Activated CD4-positive, alpha-beta T cell treated with anti-CD3 and anti-CD28 coated beads, Interleukin-2, amount 50 U/mL, for 16 hours (primary cell): ENCODE measurements around the gene IL21.
"Not testable (repeated sequence)": the region's sequence is repeated elsewhere in the genome, so short reads cannot be mapped to it uniquely, and the experiment has no call there.

Source experiments
- DNase-seq: peaks from one replicate; pipeline ENCODE4 v3.0.0-alpha.2; 2020

The IL21 gene

DNA sequence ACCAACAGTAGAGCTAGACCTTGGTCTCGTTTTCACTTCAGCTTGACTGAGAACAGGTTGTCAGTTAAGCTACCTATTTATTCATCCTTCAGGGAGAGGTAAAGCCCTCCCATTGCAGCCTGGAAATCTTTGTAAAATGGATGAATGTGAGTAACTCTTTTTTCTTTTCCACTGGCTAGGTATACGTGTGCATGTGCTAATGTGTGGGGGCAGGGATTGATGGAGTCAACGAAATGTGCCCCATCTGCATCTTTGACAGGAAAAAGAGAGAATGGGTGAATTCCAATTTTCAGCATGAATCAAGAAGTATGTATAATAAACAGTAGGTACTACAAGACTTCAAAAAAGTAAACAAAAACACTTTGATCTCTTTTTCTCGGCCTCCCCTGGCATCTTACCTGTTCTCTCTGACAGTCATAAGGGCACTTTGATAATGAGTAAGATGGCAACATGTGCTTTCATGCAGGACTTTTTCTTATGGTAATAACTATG, at the start of gene IL21:
Gene IL21, minus strand, starts transcription at position 51 of the 492 bp plus-strand sequence. CDS start 55 bp downstream, outside the sequence.
- peak; percentile 80 for DNase-seq

DNA sequence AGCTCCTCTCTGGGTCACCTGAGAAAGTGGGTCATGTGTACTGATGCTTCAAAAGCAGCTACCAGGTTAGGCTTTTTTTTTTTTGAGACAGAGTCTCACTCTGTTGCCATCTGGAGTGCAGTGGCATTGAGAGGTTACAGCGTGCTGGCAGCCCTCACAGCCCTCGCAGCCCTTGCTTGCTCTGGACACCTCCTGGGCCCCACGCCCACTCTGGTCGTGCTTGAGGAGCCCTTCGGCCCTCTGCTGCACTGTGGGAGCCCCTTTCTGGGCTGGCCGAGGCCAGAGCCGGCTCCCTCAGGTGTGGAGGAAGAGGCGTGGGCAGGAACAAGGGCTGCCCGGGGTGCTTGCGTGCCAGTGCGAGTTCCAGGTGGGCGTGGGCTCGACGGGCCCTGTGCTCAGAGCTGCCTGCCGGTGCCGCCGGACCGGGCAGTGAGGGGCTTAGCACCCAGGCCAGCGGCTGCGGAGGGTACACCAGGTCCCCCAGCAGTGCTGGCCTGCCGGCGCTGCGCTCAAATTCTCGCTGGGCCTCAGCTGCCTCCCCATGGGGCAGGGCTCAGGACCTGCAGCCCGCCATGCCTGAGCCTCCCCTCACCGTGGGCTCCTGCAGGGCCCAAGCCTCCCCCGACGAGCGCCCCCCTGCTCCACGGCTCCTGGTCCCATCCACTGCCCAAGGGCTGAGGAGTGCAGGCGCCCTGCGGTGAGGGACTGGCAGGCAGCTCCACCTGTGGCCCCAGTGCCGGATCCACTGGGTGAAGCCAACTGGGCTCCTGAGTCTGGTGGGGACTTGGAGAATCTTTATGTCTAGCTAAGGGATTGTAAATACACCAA, 49.3 kb upstream of the IL21 start:
- DNase-seq = no peak

- DNase-seq = no peak
Observed at GRCh38 chr4:122668241-122668640, 47.4 kb upstream of the IL21 start.

- DNase-seq = peak; percentile 60
Observed at GRCh38 chr4:122666527-122667245, 45.8 kb upstream of the IL21 start.

DNA sequence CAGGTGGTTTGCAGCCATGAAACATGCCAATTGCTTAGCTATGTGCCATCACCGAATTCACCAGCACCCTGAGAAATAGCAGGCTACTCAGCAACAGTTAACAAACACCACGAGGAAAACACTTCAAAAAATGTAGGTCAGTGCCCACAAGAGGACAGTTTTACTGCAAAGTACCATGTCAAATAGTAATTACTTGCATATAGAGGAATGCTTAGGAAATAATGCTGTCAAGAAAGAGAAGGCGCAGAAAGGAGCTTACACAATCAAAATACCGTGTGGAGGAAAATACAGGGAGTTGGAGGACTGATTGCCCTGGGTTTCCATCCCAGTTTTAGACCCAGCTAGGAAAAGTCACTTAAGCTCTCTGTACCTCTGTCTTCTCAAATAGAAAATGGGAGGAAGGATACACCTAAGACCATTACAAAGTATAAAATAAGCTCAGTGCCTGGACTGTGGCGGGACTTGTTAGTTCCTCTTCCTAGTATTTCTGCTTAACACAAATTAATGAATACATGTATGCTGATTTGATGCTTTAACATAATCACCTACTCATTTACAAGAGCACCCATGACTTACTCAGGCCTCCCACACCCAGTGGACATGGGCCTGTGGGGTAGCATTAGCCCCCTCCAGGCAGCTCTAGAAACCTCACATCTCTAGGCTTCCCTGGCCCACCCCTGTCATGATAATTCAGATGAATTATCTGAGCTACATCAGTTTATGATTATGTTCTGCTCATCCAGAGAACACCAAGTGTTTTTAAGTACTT, 44.5 kb upstream of the IL21 start:
- no peak for DNase-seq

DNA sequence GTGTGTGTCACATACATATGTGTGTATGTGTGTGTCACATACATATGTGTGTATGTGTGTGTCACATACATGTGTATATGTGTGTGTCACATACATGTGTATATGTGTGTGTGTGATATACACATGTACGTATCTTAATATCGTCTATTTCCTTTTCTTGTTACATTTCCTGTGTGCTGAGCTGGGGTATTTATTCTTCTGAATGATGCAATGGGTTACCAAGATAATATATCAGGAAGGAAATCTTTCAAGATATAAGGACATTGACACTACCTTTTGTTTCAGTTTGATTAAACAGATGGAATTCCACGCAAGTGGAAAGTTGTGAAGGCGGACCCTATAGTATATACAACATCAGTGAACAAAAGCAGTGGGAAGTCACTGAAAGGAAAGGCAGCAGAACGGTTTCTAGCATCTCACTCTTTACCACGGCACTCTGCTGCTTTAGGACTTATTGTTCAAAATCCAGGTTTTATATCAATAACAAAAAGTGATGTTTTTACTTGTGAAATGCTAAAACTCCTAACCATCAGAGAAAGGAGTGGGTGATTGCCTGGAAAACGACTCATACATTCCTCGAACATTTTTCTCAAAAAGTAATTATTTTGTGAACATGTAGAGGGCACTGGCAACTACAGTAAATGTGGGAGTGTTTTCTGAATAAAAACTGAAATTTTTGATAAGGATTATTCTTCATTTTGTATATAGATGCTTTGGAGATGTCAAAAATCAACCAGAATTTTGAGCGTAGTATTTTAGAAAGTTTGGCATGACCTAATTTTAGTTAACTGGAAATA, 43.1 kb upstream of the IL21 start:
- DNase-seq = no peak

DNA sequence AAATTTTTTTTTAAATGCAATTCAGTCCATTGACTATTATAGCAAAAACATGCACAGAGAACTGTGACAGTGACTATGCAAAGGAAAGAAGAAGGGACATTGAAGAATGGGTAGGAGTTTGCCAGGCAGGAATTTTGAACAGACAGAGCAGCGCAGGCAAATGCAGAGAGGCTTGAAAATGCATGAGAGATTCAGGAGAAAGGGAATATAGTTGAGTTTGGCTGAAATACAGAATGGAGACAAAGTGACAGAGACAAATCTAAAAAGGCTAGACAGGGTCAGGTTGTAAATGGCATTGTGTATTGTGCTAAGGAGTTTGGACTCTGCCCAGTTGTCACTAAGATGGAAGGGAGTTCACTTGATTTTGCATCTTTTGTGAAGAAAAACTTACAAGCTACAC, 42.4 kb upstream of the IL21 start:
- no peak for DNase-seq

DNA sequence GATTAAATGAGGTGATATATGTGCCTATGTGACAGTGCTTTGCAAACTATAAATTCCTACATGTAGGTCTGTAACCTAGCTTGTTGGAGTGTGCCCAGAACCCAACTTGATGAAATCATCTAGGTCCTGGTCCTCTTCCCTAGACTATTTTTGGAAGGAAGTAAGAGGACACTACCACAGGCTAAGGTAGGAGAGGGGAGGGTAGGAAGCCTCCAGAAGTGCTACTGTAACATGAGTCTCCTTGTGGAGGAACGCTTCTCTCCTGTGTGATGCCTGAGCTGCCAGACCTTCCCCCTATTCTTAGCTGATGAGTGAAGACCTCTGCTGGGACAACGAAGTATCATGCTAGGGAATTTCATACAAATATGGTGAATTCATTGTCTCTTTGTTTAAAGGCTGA, 41.8 kb upstream of the IL21 start:
- DNase-seq = no peak

GRCh38 chr4:122661176-122662160, 40.6 kb upstream of the IL21 start:
- no peak for DNase-seq

- DNase-seq = peak; percentile 87
Observed at GRCh38 chr4:122658818-122659295, 38.0 kb upstream of the IL21 start.

GRCh38 chr4:122658377-122658776, 37.5 kb upstream of the IL21 start:
- no peak for DNase-seq

DNA sequence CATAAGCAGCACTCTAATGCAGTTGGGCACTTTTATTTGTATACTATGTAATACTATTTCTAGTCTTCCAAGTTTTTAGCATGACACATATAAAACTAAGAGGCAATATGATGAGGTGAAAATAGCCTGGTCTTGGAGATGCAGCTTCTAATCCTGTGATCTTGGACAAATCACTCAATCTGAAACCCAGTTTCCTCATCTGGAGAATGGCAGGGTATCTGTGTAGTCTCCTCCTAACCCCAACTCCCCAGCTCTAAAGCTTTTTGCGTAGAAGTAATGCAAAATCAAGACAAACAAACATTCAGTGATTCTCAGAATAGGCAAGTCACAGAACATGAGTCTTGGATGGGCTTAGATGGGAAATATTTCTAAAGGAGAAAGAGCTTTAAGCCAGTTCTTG, 36.7 kb upstream of the IL21 start:
- DNase-seq = peak; percentile 66

GRCh38 chr4:122656583-122656982, 35.7 kb upstream of the IL21 start:
- not testable (repeated sequence) for DNase-seq

GRCh38 chr4:122652379-122652778, 31.5 kb upstream of the IL21 start:
- DNase-seq = peak; percentile 76

GRCh38 chr4:122650148-122650547, 29.3 kb upstream of the IL21 start:
- no peak for DNase-seq

- DNase-seq = no peak
Observed at GRCh38 chr4:122647656-122648055, 26.8 kb upstream of the IL21 start.

DNA sequence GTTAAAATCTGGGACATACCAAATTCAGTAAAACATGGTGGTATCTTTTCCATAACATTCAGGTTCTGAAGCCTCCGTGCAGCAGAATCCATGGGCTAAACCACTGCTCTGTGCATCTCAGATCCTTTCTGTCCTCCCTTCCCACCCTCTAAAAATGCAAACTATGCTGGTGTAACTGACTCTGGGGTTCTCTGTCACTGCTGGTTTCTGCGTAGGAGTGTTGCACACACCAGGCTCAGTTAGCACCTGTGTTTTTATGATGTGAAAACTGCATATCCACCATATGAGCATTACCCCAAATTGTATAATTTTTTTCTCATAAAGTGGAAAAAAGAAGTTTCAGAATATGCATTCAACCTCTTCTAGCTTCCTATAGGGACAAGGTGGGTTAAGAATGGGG, 22.4 kb upstream of the IL21 start:
- no peak for DNase-seq

- DNase-seq = peak; percentile 54
Observed at GRCh38 chr4:122639181-122639580, 18.3 kb upstream of the IL21 start.

- DNase-seq = no peak
Observed at GRCh38 chr4:122636697-122637096, 15.8 kb upstream of the IL21 start.

DNA sequence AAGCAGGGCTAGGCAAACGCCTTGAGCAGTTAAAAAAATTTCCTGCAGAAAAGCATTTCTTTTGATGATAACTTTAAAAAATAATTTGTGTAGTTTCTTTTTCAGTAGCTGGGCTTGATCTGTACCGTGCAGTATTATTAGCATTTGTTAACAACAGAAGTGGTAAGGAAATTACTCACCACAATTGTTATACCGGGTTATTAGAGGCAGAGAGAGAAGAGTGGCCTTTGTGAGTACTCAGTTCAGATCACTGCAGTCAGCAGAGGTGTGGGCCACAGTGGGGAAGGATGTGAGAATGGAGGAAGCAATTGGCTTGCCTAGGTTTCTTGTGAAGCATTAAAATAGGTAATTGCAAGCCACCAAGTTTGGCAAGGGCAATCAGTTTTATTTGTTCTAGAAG, 14.3 kb upstream of the IL21 start:
- peak; percentile 73 for DNase-seq

GRCh38 chr4:122633211-122633610, 12.3 kb upstream of the IL21 start:
- peak; percentile 58 for DNase-seq
